Loucy (cell line): ENCODE results near the gene LLGL2.

ENCODE experiments used
- EZH2phosphoT487 ChIP-seq: fragments of 200-600 bp; IDR thresholded peaks from 2 replicates; pipeline ENCODE4 v1.6.1; 2018; ENCODE audit warnings: antibody characterized with exemption, mild to moderate bottlenecking, moderate library complexity, borderline replicate concordance
- TF ChIP-seq, protein P1 (sequence below): fragments of 200-600 bp; sonication (generic); conservative IDR thresholded peaks from 2 replicates; pipeline ENCODE4 v1.5.1; 2014; ENCODE audit warnings: mild to moderate bottlenecking, antibody characterized with exemption, low read length

DNA sequence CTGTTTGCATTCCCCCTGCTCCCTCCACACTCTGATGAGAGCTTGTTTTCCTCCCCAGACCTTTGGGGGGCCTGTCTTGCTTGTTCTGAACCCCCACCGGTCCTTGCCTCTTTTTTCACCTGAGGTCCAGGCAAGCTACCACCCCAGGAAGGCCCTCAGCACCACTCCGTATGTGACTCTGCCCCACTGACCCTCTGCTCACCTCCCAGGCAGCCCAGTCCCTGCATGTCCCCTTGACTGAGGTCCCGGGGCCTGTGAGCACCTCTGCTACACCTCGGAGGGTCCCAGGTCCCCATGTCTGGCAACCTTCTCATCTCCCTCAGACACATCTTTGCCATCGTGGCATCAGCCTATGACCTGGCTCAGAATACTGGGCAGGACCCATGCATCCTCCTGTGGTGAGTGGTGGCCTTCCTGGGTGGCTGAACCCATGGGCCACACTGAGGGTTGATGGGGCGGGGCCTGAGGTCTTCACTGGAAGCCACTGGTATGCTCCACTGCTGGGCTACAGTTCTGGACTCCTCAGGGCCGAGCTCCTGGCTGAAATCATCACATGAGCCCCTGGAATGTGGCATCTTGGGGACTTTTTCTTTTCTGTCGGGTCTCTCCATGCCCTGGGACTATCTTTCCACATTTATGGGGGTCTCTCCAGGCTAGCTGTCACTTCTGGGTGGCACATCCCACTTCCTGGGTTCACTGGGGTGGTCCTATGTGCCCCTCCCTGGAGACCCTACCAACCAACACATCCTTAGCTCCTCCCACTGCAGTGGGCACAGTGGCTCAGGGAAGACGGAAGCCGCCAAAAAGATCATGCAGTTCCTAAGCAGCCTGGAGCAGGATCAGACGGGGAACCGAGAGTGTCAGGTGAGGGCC lies 65.6 kb downstream of the LLGL2 start:
- TF ChIP-seq, protein P1, sequence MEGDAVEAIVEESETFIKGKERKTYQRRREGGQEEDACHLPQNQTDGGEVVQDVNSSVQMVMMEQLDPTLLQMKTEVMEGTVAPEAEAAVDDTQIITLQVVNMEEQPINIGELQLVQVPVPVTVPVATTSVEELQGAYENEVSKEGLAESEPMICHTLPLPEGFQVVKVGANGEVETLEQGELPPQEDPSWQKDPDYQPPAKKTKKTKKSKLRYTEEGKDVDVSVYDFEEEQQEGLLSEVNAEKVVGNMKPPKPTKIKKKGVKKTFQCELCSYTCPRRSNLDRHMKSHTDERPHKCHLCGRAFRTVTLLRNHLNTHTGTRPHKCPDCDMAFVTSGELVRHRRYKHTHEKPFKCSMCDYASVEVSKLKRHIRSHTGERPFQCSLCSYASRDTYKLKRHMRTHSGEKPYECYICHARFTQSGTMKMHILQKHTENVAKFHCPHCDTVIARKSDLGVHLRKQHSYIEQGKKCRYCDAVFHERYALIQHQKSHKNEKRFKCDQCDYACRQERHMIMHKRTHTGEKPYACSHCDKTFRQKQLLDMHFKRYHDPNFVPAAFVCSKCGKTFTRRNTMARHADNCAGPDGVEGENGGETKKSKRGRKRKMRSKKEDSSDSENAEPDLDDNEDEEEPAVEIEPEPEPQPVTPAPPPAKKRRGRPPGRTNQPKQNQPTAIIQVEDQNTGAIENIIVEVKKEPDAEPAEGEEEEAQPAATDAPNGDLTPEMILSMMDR: no peak
- TF ChIP-seq EZH2phosphoT487: no peak
